WTC11 (cell line): Measurements from ENCODE around the gene LARP1B.
"Not testable (repeated sequence)": the region's sequence is repeated elsewhere in the genome, so short reads cannot be mapped to it uniquely, and the experiment has no call there.

ENCODE experiments used
- CREM ChIP-seq: sonication (generic); formaldehyde crosslinking; IDR thresholded peaks from 2 replicates; pipeline ENCODE4 v1.8.1; 2022; ENCODE audit warnings: mild to moderate bottlenecking, missing genetic modification reagents, moderate library complexity
- CTCF ChIP-seq: fragments of 200-600 bp; IDR thresholded peaks from 2 replicates; pipeline ENCODE4 v1.8.0; 2022; ENCODE audit warnings: antibody characterized with exemption
- ELF4 ChIP-seq: sonication (generic); formaldehyde crosslinking; IDR thresholded peaks from 2 replicates; pipeline ENCODE4 v1.8.1; 2022; ENCODE audit warnings: low read depth, mild to moderate bottlenecking, moderate library complexity, missing genetic modification reagents
- FOXK1 ChIP-seq: sonication (generic); formaldehyde crosslinking; IDR thresholded peaks from 2 replicates; pipeline ENCODE4 v1.8.0; 2022; ENCODE audit warnings: mild to moderate bottlenecking, moderate library complexity, missing genetic modification reagents
- FOXP4 ChIP-seq: sonication (generic); formaldehyde crosslinking; IDR thresholded peaks from 2 replicates; pipeline ENCODE4 v1.8.0; 2022; ENCODE audit warnings: mild to moderate bottlenecking, missing genetic modification reagents
- KAT7 ChIP-seq: sonication (generic); formaldehyde crosslinking; IDR thresholded peaks from 2 replicates; pipeline ENCODE4 v1.8.1; 2023; ENCODE audit warnings: missing genetic modification reagents, mild to moderate bottlenecking, borderline replicate concordance
- MAX ChIP-seq: sonication (generic); formaldehyde crosslinking; IDR thresholded peaks from 2 replicates; pipeline ENCODE4 v1.8.0; 2022; ENCODE audit warnings: mild to moderate bottlenecking, missing genetic modification reagents
- NR3C1 ChIP-seq: sonication (generic); formaldehyde crosslinking; conservative IDR thresholded peaks from 2 replicates; pipeline ENCODE4 v1.8.1; 2023; ENCODE audit warnings: low read depth, mild to moderate bottlenecking, missing genetic modification reagents
- TP53 ChIP-seq: sonication (generic); formaldehyde crosslinking; IDR thresholded peaks from 2 replicates; pipeline ENCODE4 v1.8.1; 2023; ENCODE audit warnings: mild to moderate bottlenecking, missing genetic modification reagents
- ZBTB21 ChIP-seq: sonication (generic); formaldehyde crosslinking; IDR thresholded peaks from 2 replicates; pipeline ENCODE4 v1.8.1; 2023; ENCODE audit warnings: mild to moderate bottlenecking, missing genetic modification reagents, borderline replicate concordance

GRCh38 chr4:128258166-128258565, 197.1 kb downstream of the LARP1B start:
- TF ChIP-seq CTCF; ZBTB21 (CRISPR knock-in tag); NR3C1 (CRISPR knock-in tag); MAX (CRISPR knock-in tag); FOXP4; FOXK1 (CRISPR knock-in tag); ELF4; CREM (CRISPR knock-in tag); KAT7 (CRISPR knock-in tag); TP53 (CRISPR knock-in tag): not testable (repeated sequence)
